ENCODE results near the gene MX2. TPM values are rescaled to one million over a fixed set of nuclear protein-coding genes. Genes with fewer than 3 reads are reported as not detected.

MX2 gene
- total RNA-seq, 1 experiment from 2014 or later, result 0.15 TPM

DNA sequence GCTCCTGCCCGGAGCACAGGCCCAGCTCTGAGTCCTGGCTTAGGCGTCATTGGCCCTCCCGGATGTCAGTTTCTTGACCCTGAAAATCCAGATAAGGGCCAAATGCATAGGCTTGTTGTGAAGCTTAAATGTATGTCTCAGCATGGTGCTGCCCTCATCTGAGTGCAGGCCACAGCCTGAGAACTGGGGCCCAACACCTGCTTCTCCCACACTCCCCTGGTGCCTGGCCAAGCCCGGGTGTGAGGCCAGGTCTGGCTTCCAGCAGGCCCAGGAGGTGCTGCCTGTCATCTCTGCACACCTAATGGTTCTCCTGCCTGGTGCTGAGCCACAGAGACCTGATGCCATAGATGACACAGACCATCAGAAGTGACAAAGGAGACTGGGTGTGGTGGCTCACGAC is 14.0 kb downstream of the MX2 start:
- TF ChIP-seq EZH2 (IDR thresholded peaks at IDR 0.05; ENCODE audit: low read length, unreplicated experiment) (no peak), EZH2phosphoT487 (IDR thresholded peaks at IDR 0.05; ENCODE audit: borderline replicate concordance, low read length) (no peak)
- TF ChIP-seq, protein P1, sequence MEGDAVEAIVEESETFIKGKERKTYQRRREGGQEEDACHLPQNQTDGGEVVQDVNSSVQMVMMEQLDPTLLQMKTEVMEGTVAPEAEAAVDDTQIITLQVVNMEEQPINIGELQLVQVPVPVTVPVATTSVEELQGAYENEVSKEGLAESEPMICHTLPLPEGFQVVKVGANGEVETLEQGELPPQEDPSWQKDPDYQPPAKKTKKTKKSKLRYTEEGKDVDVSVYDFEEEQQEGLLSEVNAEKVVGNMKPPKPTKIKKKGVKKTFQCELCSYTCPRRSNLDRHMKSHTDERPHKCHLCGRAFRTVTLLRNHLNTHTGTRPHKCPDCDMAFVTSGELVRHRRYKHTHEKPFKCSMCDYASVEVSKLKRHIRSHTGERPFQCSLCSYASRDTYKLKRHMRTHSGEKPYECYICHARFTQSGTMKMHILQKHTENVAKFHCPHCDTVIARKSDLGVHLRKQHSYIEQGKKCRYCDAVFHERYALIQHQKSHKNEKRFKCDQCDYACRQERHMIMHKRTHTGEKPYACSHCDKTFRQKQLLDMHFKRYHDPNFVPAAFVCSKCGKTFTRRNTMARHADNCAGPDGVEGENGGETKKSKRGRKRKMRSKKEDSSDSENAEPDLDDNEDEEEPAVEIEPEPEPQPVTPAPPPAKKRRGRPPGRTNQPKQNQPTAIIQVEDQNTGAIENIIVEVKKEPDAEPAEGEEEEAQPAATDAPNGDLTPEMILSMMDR (conservative IDR thresholded peaks at IDR 0.05; ENCODE audit: low read depth, low read length), result no peak
- Histone ChIP-seq H3K36me3 (ENCODE audit: low read depth, low read length) (no peaks in the 10 kb centered on the region), H3K79me2 (ENCODE audit: low read length) (no peaks in the 10 kb centered on the region), H4K20me1 (ENCODE audit: low read length) (no peaks in the 10 kb centered on the region), H3K9me3 (ENCODE audit: low read length) (no peaks in the 10 kb centered on the region), H3K27ac (ENCODE audit: low read length) (no peak overlapping the region), H3F3A (ENCODE audit: low read length, unreplicated experiment) (no peaks in the 10 kb centered on the region), H3K4me1 (ENCODE audit: insufficient read depth, low read length) (no peaks in the 10 kb centered on the region), H3K4me3 (ENCODE audit: low read length) (no peak overlapping the region), H3K9ac (ENCODE audit: low read length) (no peak overlapping the region), H3K9me2 (replicated peaks; ENCODE audit: low read length) (no peaks in the 10 kb centered on the region), H3K4me2 (ENCODE audit: low read length) (no peak overlapping the region), H3K27me3 (ENCODE audit: low read length) (no peaks in the 10 kb centered on the region), H2AFZ (ENCODE audit: low read length) (no peak overlapping the region)
- ChIA-PET CTCF (no interaction called here), POLR2A (ENCODE audit: unreplicated experiment) (no interaction called here)
- no peak for ATAC-seq
- no TSS peak for BruUV-seq (replicated peaks)
- intact Hi-C loops (cut with micrococcal nuclease), result no loop called here
- no peak for DNase-seq

DNA sequence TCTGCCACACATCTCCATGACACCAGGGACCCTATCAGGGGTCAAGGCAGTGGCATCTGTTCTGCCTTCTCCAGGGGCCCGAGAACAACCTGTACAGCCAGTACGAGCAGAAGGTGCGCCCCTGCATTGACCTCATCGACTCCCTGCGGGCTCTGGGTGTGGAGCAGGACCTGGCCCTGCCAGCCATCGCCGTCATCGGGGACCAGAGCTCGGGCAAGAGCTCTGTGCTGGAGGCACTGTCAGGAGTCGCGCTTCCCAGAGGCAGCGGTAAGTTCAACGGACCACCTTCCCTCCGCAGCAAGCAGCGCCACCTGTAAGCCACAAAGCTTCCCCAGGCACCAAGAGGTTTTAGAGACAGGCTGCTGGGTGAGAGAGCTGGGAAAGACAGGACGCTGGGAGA is 15.9 kb downstream of the MX2 start:
- Histone ChIP-seq H3K79me2 (ENCODE audit: low read length) (no peaks in the 10 kb centered on the region), H3K27ac (ENCODE audit: low read length) (no peak overlapping the region), H3K4me1 (ENCODE audit: insufficient read depth, low read length) (no peaks in the 10 kb centered on the region), H3K4me2 (ENCODE audit: low read length) (no peak overlapping the region), H4K20me1 (ENCODE audit: low read length) (no peaks in the 10 kb centered on the region), H3K4me3 (ENCODE audit: low read length) (no peak overlapping the region), H3K9ac (ENCODE audit: low read length) (no peak overlapping the region), H3K9me3 (ENCODE audit: low read length) (no peaks in the 10 kb centered on the region), H3K9me2 (replicated peaks; ENCODE audit: low read length) (no peaks in the 10 kb centered on the region), H3K27me3 (ENCODE audit: low read length) (no peaks in the 10 kb centered on the region), H3F3A (ENCODE audit: low read length, unreplicated experiment) (no peaks in the 10 kb centered on the region), H3K36me3 (ENCODE audit: low read depth, low read length) (no peaks in the 10 kb centered on the region), H2AFZ (ENCODE audit: low read length) (no peak overlapping the region)
- ATAC-seq (no peak), DNase-seq (no peak)
- POLR2A ChIA-PET (ENCODE audit: unreplicated experiment), result no interaction called here
- no peak for TF ChIP-seq EZH2phosphoT487 (IDR thresholded peaks at IDR 0.05; ENCODE audit: borderline replicate concordance, low read length)
- TF ChIP-seq, protein P1 (conservative IDR thresholded peaks at IDR 0.05; ENCODE audit: low read depth, low read length), result no peak
- TF ChIP-seq EZH2 (IDR thresholded peaks at IDR 0.05; ENCODE audit: low read length, unreplicated experiment), result no peak
- BruUV-seq (replicated peaks), result no TSS peak
- CTCF ChIA-PET, result no interaction called here
- intact Hi-C loops (cut with micrococcal nuclease), result no loop called here

DNA sequence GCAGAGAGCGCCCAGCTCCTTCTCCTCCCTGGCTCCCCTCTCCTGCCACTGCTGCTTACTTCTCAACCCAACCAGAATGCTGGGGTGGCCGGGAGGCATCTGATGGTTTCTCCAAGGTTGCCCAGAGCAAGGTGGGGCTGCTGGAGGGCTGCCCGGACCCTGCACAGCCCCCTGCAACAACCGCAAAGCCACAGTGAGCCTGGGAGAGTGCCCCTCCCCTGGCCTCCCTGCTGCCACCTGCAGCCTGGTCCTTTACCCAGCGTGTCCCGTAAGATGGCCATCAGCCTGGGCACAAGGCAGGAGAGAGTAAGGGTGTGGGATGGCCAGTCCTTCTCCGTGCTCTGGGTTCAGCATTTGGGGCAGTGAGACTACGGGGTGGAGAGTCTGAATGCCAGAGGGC is 17.0 kb downstream of the MX2 start:
- CTCF ChIA-PET, result no interaction called here
- Histone ChIP-seq H3K79me2 (ENCODE audit: low read length) (no peaks in the 10 kb centered on the region), H3K36me3 (ENCODE audit: low read depth, low read length) (no peaks in the 10 kb centered on the region), H2AFZ (ENCODE audit: low read length) (no peak overlapping the region), H4K20me1 (ENCODE audit: low read length) (no peaks in the 10 kb centered on the region), H3K4me3 (ENCODE audit: low read length) (no peak overlapping the region), H3K4me2 (ENCODE audit: low read length) (no peak overlapping the region), H3K9ac (ENCODE audit: low read length) (no peak overlapping the region), H3K27me3 (ENCODE audit: low read length) (no peaks in the 10 kb centered on the region), H3F3A (ENCODE audit: low read length, unreplicated experiment) (no peaks in the 10 kb centered on the region), H3K9me3 (ENCODE audit: low read length) (no peaks in the 10 kb centered on the region), H3K4me1 (ENCODE audit: insufficient read depth, low read length) (no peaks in the 10 kb centered on the region), H3K27ac (ENCODE audit: low read length) (no peak overlapping the region), H3K9me2 (replicated peaks; ENCODE audit: low read length) (no peaks in the 10 kb centered on the region)
- POLR2A ChIA-PET (ENCODE audit: unreplicated experiment), result no interaction called here
- intact Hi-C loops (cut with micrococcal nuclease), result no loop called here
- TF ChIP-seq EZH2 (IDR thresholded peaks at IDR 0.05; ENCODE audit: low read length, unreplicated experiment) (no peak), EZH2phosphoT487 (IDR thresholded peaks at IDR 0.05; ENCODE audit: borderline replicate concordance, low read length) (no peak)
- TF ChIP-seq, protein P1 (conservative IDR thresholded peaks at IDR 0.05; ENCODE audit: low read depth, low read length), result peak; percentile 46
- DNase-seq, result no peak
- BruUV-seq (replicated peaks), result no TSS peak
- peak; percentile 64 for ATAC-seq
